HepG2 (cell line): ENCODE data around the gene TOM1L1. TPM values are rescaled to one million over a fixed set of nuclear protein-coding genes. Genes with fewer than 3 reads are reported as not detected.

Experiments used
- ELK4 ChIP-seq: sonication (generic); formaldehyde crosslinking; IDR thresholded peaks from 2 replicates; pipeline ENCODE4 v1.9.0; 2021; ENCODE audit warnings: missing genetic modification reagents, borderline replicate concordance
- HIC2 ChIP-seq: sonication (generic); formaldehyde crosslinking; IDR thresholded peaks from 2 replicates; pipeline ENCODE4 v1.9.0; 2022; ENCODE audit warnings: low read depth, missing genetic modification reagents
- ZNF407 ChIP-seq: sonication (generic); formaldehyde crosslinking; IDR thresholded peaks from one replicate; pipeline ENCODE4 v1.5.1; 2020; ENCODE audit warnings: mild to moderate bottlenecking, missing genetic modification reagents; ENCODE audit errors: not compliant biosample characterization
- polyA plus RNA-seq, 8 experiments: library from polyadenylated mRNA; depleted of rRNA in 3 of 8; stranded (reverse) in 7 of 8; unstranded in 1 of 8; fragments of >200 nt; fragmentation: Illumina TruSeq in 4 of 8; extraction: Trizol in 4 of 8; gene quantifications; 2 replicates each; pipeline versions ENCODE4 v1.2.1 to v1.2.3, GENCODE V29; 2011 to 2016; ENCODE audit warnings: low read depth in 4 of 8, missing spikeins in 1 of 8, mixed read lengths in 1 of 8; ENCODE audit not compliant: insufficient read depth in 1 of 8
- total RNA-seq, 5 experiments: library from RNA; depleted of rRNA; stranded (reverse); fragments of >200 nt; fragmentation: Illumina TruSeq; extraction: Trizol; gene quantifications; 2 replicates each; pipeline ENCODE4 v1.2.3, GENCODE V29; 2016; ENCODE audit warnings: low read depth in 1 of 5
- TF ChIP-seq, protein P1 (sequence below), 2 experiments: fragments of 450-650 bp in 1 of 2; sonication (generic) in 1 of 2; formaldehyde crosslinking in 1 of 2; IDR thresholded peaks; 2 replicates each; pipeline versions ENCODE4 v1.6.1 to v1.8.0; 2016 to 2022; ENCODE audit warnings: antibody characterized with exemption in 1 of 2, mild to moderate bottlenecking in 1 of 2, missing genetic modification reagents in 1 of 2

TOM1L1 gene
- total and polyA plus RNA-seq, 2 of the 13 experiments (the other 11 are each of a cell fraction or from before 2014, with no cell fraction given), result 45.3 to 51.3 TPM

GRCh38 chr17:54900457-54901229 lies at the start of gene TOM1L1 (continued):
- TF ChIP-seq, protein P1, sequence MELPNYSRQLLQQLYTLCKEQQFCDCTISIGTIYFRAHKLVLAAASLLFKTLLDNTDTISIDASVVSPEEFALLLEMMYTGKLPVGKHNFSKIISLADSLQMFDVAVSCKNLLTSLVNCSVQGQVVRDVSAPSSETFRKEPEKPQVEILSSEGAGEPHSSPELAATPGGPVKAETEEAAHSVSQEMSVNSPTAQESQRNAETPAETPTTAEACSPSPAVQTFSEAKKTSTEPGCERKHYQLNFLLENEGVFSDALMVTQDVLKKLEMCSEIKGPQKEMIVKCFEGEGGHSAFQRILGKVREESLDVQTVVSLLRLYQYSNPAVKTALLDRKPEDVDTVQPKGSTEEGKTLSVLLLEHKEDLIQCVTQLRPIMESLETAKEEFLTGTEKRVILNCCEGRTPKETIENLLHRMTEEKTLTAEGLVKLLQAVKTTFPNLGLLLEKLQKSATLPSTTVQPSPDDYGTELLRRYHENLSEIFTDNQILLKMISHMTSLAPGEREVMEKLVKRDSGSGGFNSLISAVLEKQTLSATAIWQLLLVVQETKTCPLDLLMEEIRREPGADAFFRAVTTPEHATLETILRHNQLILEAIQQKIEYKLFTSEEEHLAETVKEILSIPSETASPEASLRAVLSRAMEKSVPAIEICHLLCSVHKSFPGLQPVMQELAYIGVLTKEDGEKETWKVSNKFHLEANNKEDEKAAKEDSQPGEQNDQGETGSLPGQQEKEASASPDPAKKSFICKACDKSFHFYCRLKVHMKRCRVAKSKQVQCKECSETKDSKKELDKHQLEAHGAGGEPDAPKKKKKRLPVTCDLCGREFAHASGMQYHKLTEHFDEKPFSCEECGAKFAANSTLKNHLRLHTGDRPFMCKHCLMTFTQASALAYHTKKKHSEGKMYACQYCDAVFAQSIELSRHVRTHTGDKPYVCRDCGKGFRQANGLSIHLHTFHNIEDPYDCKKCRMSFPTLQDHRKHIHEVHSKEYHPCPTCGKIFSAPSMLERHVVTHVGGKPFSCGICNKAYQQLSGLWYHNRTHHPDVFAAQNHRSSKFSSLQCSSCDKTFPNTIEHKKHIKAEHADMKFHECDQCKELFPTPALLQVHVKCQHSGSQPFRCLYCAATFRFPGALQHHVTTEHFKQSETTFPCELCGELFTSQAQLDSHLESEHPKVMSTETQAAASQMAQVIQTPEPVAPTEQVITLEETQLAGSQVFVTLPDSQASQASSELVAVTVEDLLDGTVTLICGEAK (IDR thresholded peaks at IDR 0.05), result no peak
- TF ChIP-seq, protein P1 (CRISPR knock-in tag; IDR thresholded peaks at IDR 0.05), result peak; percentile 70
- TF ChIP-seq HIC2 (CRISPR knock-in tag) (peak; percentile 80), ZNF407 (CRISPR knock-in tag) (no peak), ELK4 (CRISPR knock-in tag) (no peak)
